ENCODE data around the gene EHD3.

DNA sequence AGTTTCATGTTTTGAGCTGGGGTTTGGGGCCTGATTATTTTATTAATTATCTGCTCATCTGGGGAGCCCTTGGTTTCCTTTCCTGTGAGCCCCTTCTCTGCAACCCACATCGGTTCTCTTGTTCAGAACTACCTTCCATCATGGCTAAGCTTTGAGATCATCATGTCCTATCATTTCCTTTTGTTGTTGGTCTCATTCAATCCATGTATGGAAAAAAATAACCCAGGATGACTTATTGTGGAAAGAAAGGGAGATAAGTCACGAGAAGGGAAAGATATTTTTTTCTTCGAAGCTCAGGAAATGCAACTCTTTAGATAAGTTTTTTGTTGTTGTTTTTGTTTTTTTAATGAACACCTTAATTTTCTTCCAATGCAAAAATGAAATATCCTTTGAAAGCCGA lies 43.7 kb downstream of the EHD3 start:
- TF ChIP-seq CTCF (conservative IDR thresholded peaks at IDR 0.05) = no peak
- TF ChIP-seq ZFX (IDR thresholded peaks at IDR 0.05) = no peak

Measured in C4-2B (cell line).